NCI-H2107 treated with DMSO at 0.1 percent for 48 hours (cell line): ENCODE measurements around the gene TIPARP.

Source experiments
- DNase-seq: peaks from one replicate; lab custom pipeline; 2025; ENCODE audit not compliant: unreplicated experiment; lab: John Stamatoyannopoulos, UW

TIPARP gene

GRCh38 chr3:156674046-156674910, at the start of gene TIPARP:
Gene TIPARP, plus strand, starts transcription at chr3:156674590. Its CDS starts 3,108 bp downstream, at chr3:156677698.
- peak; percentile 98 for DNase-seq

- DNase-seq: peak; percentile 95
Measured at GRCh38 chr3:156626104-156626503, 48.3 kb upstream of the TIPARP start.

GRCh38 chr3:156627946-156628569, 46.3 kb upstream of the TIPARP start:
- no peak for DNase-seq

GRCh38 chr3:156628836-156629618, 45.4 kb upstream of the TIPARP start:
- no peak for DNase-seq

- peak; percentile 98 for DNase-seq
Measured at GRCh38 chr3:156630081-156630772, 44.2 kb upstream of the TIPARP start.

GRCh38 chr3:156630773-156631093, 43.7 kb upstream of the TIPARP start:
- DNase-seq: peak; percentile 72

- DNase-seq: peak; percentile 35
Measured at GRCh38 chr3:156631323-156631722, 43.1 kb upstream of the TIPARP start.

DNA sequence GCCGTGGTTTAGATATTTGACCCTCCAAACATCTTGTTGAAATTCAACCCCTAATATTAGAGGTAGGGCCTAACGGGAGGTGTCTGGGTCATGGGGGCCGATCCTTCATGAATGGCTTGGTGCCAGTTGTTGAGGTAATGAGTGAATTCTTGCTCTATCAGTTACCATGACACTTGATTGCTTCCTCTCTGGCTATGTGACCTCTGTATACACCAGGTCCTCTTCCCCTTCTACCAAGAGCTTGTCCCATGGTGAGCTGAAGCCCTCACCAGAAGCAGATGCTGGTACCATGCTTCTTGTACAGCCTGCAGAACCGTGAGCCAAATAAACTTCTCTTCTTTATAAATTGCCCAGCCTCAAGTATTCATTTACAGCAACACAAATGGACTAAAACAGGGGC, 41.8 kb upstream of the TIPARP start:
- DNase-seq: no peak

DNA sequence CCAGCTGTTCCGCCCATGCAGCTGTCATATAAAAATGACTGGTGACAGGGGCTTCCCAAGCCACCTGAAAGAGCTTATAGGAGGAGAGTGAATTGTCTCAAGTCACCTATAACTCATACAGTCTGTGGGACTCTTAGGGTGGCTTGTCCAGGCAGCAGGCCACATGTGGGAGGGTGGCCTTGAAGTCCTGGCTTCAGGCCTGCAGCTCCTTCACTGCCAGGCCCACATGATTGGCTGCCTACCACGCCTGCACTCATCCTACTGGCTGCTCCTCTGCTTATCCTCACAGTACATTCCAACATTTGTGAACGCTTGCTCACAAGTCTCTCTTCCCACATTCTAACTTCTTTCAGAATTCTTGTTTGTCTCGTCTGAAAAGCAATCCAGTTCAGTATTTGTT, 41.1 kb upstream of the TIPARP start:
- DNase-seq: no peak

DNA sequence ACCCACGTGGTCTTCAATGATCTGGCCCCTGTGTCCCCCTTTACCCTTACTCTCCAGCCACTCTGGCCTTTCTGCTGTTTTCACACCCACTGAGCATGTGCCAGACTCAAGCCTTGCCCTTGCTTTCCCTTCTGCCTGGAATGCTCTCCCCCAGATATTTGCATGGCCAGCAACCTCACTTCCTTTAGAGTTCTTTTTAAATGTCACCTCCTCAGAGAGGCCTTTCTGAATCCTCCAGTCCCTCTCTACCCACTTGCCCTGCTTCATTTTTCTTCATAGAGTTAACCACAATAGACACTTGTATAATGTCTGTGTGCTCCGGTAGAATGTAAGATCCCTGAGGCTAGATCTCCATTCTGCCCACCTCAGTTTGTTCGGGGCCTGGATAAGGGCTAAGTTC, 39.4 kb upstream of the TIPARP start:
- no peak for DNase-seq

GRCh38 chr3:156635973-156636372, 38.4 kb upstream of the TIPARP start:
- no peak for DNase-seq

GRCh38 chr3:156637480-156638022, 36.8 kb upstream of the TIPARP start:
- DNase-seq: no peak

DNA sequence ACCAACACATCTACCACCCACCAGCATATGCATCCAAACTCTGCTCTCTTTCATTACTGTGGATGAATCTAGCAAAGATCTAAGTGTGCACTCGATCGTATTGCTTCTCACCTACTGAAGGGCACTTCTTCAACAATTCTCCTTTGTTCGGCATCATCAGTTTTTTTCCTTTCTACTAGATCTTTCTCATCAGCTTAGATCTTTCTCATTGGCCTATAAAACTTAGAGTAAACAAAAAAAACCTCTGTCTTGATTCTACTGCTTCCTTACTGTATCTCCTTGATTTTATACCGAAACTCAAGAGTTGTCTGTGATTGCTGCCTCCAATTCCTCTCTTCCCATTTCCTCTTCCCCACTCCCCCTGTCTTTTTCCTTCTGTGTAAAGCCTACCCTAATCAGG, 36.1 kb upstream of the TIPARP start:
- DNase-seq: no peak

DNA sequence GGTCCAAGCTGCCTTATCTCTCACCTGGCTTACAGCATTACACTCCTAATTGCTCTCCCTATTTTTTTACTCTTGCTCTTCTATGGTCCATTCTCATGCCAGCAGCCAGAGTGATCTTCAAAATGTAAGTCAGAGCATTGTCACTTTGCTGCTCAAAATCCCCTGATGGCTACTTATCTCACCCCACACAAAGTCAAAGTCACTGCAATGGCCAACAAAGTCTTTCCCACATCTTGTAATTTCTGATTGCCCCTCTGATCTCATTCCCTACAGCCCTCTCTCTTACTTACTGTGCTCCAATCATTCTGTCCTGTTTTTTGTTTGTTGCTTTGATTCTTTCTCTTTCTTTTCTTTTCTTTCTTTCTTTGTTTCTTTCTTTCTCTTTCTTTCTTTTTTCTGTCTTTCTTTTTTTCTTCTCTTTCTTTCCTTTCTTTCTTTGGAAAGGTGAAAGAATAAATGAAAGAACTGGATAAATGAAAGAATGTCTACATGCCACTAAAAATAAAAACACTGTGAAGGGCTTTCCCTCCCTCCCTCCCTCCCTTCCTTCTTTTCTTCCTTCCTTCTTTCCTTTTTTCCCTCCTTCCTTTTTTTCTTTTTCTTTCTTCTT, 34.9 kb upstream of the TIPARP start:
- DNase-seq: no peak

GRCh38 chr3:156641618-156641975, 32.8 kb upstream of the TIPARP start:
- no peak for DNase-seq

GRCh38 chr3:156642750-156643728, 31.4 kb upstream of the TIPARP start:
- no peak for DNase-seq

GRCh38 chr3:156643729-156644389, 30.5 kb upstream of the TIPARP start:
- DNase-seq: peak; percentile 71

- no peak for DNase-seq
Measured at GRCh38 chr3:156644958-156645357, 29.4 kb upstream of the TIPARP start.

DNA sequence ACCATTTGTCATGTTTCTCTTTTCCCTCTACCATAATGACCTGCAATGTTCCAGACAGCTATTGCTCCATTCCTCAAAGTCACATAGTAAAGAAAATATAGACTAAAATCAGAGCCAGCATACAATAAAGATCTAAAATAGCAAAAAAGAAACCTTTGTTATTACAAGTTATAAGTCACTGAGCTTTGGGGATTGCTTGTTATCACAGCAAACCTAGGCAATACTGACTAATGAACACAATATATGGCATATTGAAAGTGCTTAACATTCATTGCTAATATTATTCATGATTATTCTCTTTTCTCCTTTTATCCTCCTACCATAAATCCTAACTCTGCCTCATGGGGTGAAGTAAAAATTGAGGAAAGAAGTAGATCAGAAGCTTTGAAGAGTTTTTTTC, 27.4 kb upstream of the TIPARP start:
- DNase-seq: no peak
